Retina (tissue), 1 donor: ENCODE results near the gene ZNF606.
A peak's percentile ranks its signal among the peaks of the same experiment; 100 is the strongest.

Experiments
- DNase-seq: peaks from one replicate; pipeline ENCODE4 v3.0.0-alpha.2; 2016

ZNF606 gene

GRCh38 chr19:58002384-58003173, at the start of gene ZNF606:
Gene ZNF606, minus strand, starts transcription at chr19:58002820. Its CDS starts 1,501 bp downstream, at chr19:58001319.
- DNase-seq = peak; percentile 98

DNA sequence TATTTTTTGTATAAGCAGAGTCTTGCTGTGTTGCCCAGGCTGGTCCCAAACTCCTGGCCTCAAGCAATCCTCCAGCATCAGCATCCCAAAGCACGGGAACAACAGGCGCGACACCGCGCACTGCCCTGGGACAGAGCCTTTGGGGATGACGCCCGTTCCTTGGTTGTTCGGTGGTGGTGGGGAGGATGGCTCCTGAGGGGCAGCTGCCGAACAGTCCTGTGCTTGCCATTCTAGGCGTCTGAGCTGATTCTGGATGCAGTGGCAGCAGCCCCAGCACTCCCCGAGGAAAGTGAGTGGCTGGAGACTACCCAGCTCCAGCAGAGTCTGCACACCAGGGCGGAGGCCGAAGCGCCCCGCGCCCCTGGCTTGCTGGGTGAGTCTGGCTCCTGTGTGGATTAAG, 49.6 kb upstream of the ZNF606 start:
- DNase-seq = no peak

GRCh38 chr19:58047672-58048071, 45.1 kb upstream of the ZNF606 start:
- no peak for DNase-seq

DNA sequence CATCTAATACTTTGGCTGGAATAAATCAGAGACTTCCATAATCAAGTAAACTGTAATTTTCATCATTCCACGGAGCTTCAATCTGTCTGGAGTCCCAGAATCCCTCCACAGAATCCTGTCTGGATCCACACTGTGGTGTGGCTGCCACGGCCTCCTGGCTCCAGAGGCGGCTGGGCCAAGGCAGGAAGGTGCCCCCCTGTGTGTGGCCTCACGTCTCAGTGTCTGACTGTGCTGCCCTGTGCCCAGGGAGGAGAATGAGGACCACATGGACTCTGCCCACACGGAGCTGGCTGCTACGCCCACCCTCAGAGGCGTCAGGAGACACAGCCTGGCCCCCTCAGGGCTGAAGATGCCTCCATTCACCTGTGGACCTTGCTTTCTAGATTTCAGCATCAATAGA, 44.2 kb upstream of the ZNF606 start:
- no peak for DNase-seq

DNA sequence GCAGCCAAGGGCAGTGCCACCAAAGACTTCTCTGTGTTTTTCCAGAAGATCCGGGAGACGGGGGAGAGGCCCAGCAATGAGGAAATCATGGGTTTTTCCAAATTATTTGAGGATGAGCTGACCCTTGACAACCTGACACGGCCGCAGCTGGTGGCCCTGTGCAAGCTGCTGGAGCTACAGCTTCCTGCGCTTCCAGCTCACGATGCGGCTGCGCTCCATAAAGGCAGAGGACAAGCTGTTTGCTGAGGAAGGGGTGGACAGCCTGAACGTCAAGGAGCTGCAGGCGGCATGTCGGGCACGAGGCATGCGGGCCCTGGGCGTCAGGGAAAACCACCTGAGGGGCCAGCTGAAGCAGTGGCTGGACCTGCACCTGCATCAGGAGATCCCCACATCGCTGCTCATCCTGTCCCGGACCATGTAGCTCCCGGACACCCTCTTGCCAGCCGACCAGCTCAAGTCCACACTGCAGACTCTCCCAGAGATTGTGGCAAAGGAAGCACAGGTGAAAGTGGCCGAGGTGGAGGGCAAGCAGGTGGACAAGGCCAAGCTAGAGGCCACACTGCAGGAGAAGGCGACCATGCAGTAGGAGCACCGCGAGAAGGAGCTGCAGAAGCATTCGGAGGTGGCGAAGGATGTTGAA, 42.9 kb upstream of the ZNF606 start:
- DNase-seq = no peak

- no peak for DNase-seq
Measured at GRCh38 chr19:58044886-58045285, 42.3 kb upstream of the ZNF606 start.

DNA sequence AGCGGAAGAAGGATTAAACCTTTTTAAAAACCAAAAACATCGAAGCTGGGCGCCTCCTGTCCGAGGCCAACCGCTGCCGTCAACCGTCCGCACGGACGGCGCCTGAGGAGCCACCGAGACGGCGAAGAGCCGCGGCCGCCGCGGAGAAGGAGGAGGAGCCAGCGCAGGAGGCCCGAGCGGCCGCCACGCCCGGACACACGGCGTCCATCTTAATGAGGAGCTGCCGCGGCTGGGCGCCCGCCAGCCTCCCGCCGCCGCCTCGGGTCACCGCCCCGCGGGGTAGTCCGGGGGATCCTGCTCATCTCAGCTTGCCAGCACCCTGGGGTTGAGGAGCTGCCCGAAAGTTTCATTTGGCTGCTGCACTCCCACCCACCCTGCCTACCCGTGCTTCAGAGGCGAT, 41.8 kb upstream of the ZNF606 start:
- DNase-seq = no peak

DNA sequence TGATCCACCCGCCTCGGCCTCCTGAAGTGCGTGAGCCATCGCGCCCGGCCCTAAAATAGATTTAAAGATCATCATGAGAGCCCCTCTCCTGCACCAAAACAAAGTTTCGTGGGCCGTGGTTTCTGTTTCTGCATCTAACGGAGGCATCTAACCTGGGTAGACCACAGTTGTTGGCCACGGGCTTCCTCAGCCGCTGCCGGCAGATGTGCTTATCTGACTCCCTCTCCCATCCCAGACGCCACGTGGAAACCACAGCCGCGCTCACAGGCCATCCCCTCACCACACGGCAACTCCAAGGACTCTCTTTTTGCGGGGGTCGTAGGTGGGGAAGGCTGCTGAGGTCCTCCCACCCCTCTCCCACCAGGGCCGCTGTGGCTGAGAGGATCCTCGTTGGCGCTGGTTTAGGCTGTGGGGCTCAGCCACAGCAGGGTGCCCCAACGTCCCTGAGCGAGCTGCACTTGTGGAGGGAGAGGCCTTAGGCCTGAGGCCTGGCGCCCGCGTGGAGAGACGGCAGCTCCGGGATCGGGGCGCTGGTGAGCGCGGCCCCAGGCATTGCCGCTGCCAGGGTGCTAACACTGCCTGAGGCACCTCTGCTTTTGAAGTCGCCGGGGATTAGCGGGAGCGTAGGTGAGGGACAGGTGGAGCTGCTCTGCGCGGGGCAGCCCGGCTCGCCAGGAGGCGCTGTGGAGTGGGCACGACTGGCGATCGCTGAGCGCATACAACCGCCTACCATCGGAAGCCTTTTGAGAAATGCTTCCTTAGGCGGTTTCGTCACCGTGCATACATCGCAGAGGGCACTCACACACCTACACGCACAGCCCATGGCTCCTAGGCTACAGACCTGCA, 40.1 kb upstream of the ZNF606 start:
- no peak for DNase-seq

DNA sequence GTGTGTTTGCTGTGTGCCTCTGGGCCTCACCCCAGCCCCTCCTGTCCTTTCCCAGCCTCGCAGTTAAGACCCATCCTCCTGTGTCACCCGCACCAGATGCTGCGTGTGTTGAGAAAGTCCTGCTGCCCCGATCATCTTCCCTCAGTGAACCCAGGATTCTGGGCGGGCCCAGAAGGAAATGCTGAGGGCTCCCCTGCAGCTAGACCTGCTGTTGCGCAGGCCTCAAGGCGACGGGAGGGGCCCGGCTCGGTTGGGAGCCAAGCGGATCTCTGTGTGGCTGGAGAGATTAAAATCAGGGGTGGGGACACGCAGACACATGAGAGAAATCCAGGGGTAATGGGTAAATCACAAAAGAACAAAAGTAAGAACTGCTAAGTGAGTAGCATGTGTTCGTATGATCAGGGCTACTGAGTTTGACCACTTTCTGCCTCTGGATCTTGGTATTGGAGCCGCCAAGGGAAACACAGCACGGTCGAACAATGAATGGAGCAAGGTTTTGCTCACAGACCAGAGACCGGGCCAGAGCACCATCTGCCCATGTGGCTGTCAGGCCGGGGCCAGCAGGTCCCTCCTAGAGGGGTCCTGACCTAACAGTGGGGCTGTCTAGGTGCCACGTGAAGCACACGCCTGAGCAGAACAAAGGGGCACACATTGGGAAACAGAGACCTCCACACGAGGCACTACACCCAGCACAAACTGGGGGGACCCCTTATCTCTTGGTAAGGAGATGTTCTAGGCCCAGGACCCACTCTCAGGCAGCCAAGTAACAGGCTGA, 38.3 kb upstream of the ZNF606 start:
- no peak for DNase-seq

- DNase-seq = peak; percentile 68
Measured at GRCh38 chr19:58038688-58039204, 36.1 kb upstream of the ZNF606 start.

GRCh38 chr19:58037927-58038687, 35.5 kb upstream of the ZNF606 start:
- DNase-seq = peak; percentile 48

- DNase-seq = no peak
Measured at GRCh38 chr19:58035863-58036262, 33.2 kb upstream of the ZNF606 start.

GRCh38 chr19:58034477-58034793, 31.8 kb upstream of the ZNF606 start:
- DNase-seq = no peak

DNA sequence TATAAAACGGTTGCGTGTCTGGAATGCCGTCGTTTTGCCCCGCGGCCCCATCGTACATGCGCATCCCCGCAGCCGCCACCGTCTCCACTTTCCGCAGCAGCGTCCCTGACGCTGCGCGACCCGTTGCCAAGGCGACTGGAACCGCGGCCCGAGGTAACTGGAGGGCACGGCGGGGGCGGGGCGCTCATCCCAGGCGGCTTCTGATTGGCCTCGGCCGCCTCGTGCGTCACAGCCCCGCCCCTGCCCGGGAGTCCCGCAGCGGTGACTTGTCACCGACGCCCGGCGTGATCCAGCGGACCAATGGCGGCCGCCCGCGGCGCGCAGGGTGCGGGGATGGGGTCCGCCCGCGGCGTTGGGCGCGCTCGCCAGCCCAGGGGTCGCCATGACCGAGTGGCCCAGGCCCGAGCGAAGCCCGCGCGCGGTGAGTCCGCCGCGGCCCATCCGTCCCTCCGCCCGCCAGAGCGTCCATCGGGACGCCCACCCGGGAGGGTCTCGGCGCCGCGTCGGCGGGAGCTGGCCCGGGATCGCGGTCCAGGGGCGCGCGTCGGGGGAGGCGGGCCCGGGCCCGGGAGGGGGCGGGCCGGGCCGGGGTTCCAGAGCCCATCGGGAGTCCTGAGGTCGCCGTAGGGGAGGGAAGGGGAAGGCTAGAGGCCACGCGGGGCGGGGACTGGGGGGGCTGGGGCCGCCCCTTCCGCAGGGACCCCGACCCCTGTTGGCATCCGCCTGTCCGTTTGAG, 31.3 kb upstream of the ZNF606 start, which contains the start of gene ZSCAN1:
TSS of gene ZSCAN1 (plus strand) at position 285 of the 736 bp plus-strand sequence. CDS start 3,812 bp downstream, outside the sequence.
- peak; percentile 98 for DNase-seq

GRCh38 chr19:58024661-58025060, 22.0 kb upstream of the ZNF606 start:
- no peak for DNase-seq

- no peak for DNase-seq
Measured at GRCh38 chr19:58022283-58022660, 19.7 kb upstream of the ZNF606 start.

DNA sequence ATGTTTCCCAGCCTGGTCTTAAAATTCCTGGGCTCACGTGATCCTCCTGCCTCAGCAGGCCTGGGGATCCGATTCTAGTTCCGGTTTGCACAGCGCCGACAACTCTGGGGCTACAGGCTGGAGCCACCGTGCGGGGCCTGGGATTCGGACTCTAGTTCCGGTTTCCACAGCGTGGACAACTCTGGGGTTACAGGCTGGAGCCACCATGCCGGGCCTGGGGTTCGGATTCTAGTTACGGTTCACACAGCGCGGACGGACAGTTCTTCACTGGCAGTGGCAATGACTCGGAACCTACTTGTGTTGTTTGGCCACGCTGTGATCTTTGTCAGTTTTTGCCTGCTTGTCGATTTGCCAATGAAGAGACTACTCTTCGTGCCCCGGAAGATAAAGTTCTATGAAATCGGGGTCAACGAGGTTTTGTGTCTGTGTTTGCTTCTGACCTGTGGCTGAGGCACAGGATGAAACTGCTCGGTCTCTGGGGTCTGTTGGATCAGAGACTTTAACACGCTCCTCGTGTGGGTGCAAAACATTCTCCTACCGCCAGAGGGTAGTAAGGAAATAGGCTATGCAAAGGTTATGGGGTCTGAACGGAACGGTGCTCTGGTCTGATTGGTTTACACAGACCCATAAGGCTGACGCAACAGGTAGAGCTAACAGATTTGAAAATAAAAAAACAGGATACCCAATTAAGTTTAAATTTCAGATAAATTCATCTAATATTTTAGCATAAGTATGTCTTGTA, 19.1 kb upstream of the ZNF606 start:
- DNase-seq = peak; percentile 84

- DNase-seq = no peak
Measured at GRCh38 chr19:58020129-58020528, 17.5 kb upstream of the ZNF606 start.

- no peak for DNase-seq
Measured at GRCh38 chr19:58014141-58014540, 11.5 kb upstream of the ZNF606 start.

GRCh38 chr19:58010507-58010906, 7.9 kb upstream of the ZNF606 start:
- no peak for DNase-seq
